Thyroid gland (tissue), 4 donors: Measurements from ENCODE around the gene VWA5B1.
"Not testable (repeated sequence)": the region's sequence is repeated elsewhere in the genome, so short reads cannot be mapped to it uniquely, and the experiment has no call there.

ENCODE experiments used
- CTCF ChIP-seq, 6 experiments: fragments of 200-600 bp in 3 of 6; fragments of 450-650 bp in 3 of 6; sonication (generic) in 3 of 6; IDR thresholded peaks; one replicate each; pipeline ENCODE4 v1.5.1; 2016 to 2019; ENCODE audit warnings: antibody characterized with exemption in 6 of 6, mild to moderate bottlenecking in 2 of 6, inconsistent platforms in 1 of 6, moderate library complexity in 1 of 6
- POLR2A ChIP-seq, 2 donors: fragments of 450-650 bp; IDR thresholded peaks; one replicate each; pipeline ENCODE4 v1.6.1; 2017; ENCODE audit warnings: antibody characterized with exemption in 2 of 2, mild to moderate bottlenecking in 2 of 2, moderate library complexity in 1 of 2

- not testable (repeated sequence) for TF ChIP-seq CTCF, POLR2A (IDR thresholded peaks at IDR 0.05)
These were observed 3.0 kb upstream of the VWA5B1 start for GRCh38 chr1:20287696-20288095.
